Gastroesophageal sphincter (tissue), 4 donors: ENCODE data around the gene TBC1D20. TPM values are rescaled to one million over a fixed set of nuclear protein-coding genes. Genes with fewer than 3 reads are reported as not detected.
"Not testable (repeated sequence)": the region's sequence is repeated elsewhere in the genome, so short reads cannot be mapped to it uniquely, and the experiment has no call there.

Experiments
- ATAC-seq: fragments of 150-250 bp; one replicate; pipeline ENCODE4 v1.9.1; 2016; ENCODE audit warnings: mild to moderate bottlenecking, moderate library complexity
- H3K27ac ChIP-seq, 4 donors: fragments of 200-600 bp; sonication (generic) in 3 of 4; 1 replicate in 3 of 4; 2 replicates in 1 of 4; pipeline ENCODE4 v1.5.1; 2016 to 2019
- H3K27me3 ChIP-seq: fragments of 200-600 bp; sonication (generic); one replicate; pipeline ENCODE4 v1.5.1; 2019
- H3K36me3 ChIP-seq, 2 donors: fragments of 200-600 bp; sonication (generic); one replicate each; pipeline ENCODE4 v1.5.1; 2019; ENCODE audit warnings: control low read depth in 1 of 2
- H3K4me1 ChIP-seq, 3 donors: fragments of 200-600 bp; sonication (generic); 1 replicate in 2 of 3; 2 replicates in 1 of 3; pipeline ENCODE4 v1.5.1; 2016 to 2019; ENCODE audit warnings: control low read depth in 2 of 3
- H3K4me3 ChIP-seq, 2 donors: fragments of 200-600 bp; sonication (generic); one replicate each; pipeline ENCODE4 v1.5.1; 2019; ENCODE audit warnings: mild to moderate bottlenecking in 1 of 2, moderate library complexity in 1 of 2
- H3K9me3 ChIP-seq, 3 donors: fragments of 200-600 bp; sonication (generic); one replicate each; pipeline ENCODE4 v1.5.1; 2017 to 2019; ENCODE audit warnings: control low read depth in 2 of 3
- CTCF ChIP-seq, 4 experiments: fragments of 200-600 bp in 2 of 4; fragments of 450-650 bp in 2 of 4; sonication (generic) in 1 of 4; IDR thresholded peaks; one replicate each; pipeline ENCODE4 v1.5.1; 2017 to 2019; ENCODE audit warnings: antibody characterized with exemption in 4 of 4, mild to moderate bottlenecking in 2 of 4, moderate library complexity in 2 of 4
- EP300 ChIP-seq: sonication (generic); formaldehyde crosslinking; IDR thresholded peaks from one replicate; pipeline ENCODE4 v1.6.1; 2017; ENCODE audit warnings: antibody characterized with exemption, mild to moderate bottlenecking
- POLR2A ChIP-seq, 2 donors: fragments of 450-650 bp; IDR thresholded peaks; one replicate each; pipeline ENCODE4 v1.6.1; 2017; ENCODE audit warnings: antibody characterized with exemption in 2 of 2, mild to moderate bottlenecking in 2 of 2, moderate library complexity in 1 of 2
- POLR2AphosphoS5 ChIP-seq: sonication (generic); formaldehyde crosslinking; IDR thresholded peaks from one replicate; pipeline ENCODE4 v1.6.1; 2017; ENCODE audit warnings: antibody characterized with exemption
- WGBS, 2 donors: methylation state at CpG; one replicate each; pipeline ENCODE4 v1.1.5; 2018; ENCODE audit warnings: low coverage in 1 of 2; 5-methylcytosine and 5-hydroxymethylcytosine counted together
- total RNA-seq, 4 donors: library from RNA; depleted of rRNA; stranded (reverse); fragments of >200 nt; gene quantifications; one replicate each; pipeline ENCODE4 v1.1.0, GENCODE V29; 2016

Gene TBC1D20
- total RNA-seq, 4 donors from 2014 or later = 39.6 to 51.2 (median 39.9) TPM

DNA sequence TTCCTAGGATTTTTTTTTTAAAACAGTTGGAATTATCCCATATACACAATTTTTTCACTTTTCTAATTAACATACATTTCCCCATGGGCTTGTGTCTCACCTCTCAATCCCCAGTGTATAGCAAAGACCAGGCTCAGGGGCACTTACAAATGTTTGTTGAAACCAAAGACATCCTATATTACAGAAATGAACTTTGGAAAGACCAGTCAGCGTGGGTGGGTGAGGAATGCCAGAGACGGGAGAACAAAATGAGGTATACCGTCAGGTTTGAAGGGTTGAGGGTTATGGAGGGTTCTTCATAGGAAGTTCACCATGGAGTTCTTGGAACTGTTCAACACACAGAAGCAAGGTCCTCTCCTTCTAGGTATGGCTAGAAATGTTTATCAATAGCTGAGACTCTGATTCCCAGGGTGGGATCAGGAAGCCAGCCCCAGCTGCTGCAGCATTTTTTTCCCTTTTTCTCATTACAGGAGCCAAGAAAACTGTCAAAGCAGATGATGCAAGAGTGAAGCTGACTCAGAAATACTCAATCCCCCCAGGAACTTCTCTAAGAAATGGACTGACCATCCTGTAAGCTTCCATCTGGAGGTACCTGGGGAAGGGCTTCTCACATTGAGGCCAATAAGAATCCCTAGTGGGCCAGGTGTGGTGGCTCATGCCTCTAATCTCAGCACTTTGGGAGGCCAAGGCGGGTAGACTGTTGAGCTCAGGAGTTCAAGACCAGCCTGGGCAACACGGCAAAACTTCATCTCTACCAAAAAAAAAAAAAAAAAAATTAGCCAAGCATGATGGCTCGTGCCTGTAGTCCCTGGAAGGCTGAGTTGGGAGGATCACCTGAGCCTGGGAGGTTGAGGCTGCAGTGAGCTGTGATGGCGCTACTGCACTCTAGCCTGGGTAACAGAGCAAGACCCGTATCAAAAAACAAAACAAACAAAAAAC lies 15.9 kb upstream of the TBC1D20 start:
- no peak overlapping the region for H3K4me3 ChIP-seq
- no peaks in the 10 kb centered on the region for H3K27me3 ChIP-seq
- H3K4me1 ChIP-seq = peaks cover 0 to 21% (median 0%) of the 10 kb centered on the region in 3 donors
- TF ChIP-seq POLR2AphosphoS5 = no peak
- no peak for TF ChIP-seq EP300
- TF ChIP-seq POLR2A (IDR thresholded peaks at IDR 0.05) = no peak
- no peak for TF ChIP-seq CTCF (IDR thresholded peaks at IDR 0.05)
- no peak overlapping the region for H3K27ac ChIP-seq
- ATAC-seq = no peak
- peaks cover 0 to 40% of the 10 kb centered on the region in 2 donors for H3K36me3 ChIP-seq
- H3K9me3 ChIP-seq = no peaks in the 10 kb centered on the region
- 77 to 80% methylated on average over 6 of the region's 8 CpGs for whole genome bisulfite sequencing, 2 donors

GRCh38 chr20:476561-477249 lies 14.4 kb upstream of the TBC1D20 start:
- ATAC-seq, H3K27me3 ChIP-seq, H3K27ac ChIP-seq, H3K9me3 ChIP-seq, H3K4me3 ChIP-seq: not testable (repeated sequence)
- Histone ChIP-seq H3K36me3 (peaks cover 0 to 24% of the 10 kb centered on the region in 2 donors), H3K4me1 (peaks cover 0 to 21% (median 0%) of the 10 kb centered on the region in 3 donors)
- 94% methylated on average over 6 of the region's 6 CpGs; no CpG with 5 or more reads in 1 of the 2 donors for WGBS, 2 donors

GRCh38 chr20:475463-476357 lies 13.4 kb upstream of the TBC1D20 start:
- Histone ChIP-seq H3K27me3 (no peaks in the 10 kb centered on the region), H3K36me3 (peaks cover 0 to 14% of the 10 kb centered on the region in 2 donors), H3K4me1 (peaks cover 0 to 21% (median 0%) of the 10 kb centered on the region in 3 donors), H3K27ac (no peak overlapping the region), H3K9me3 (no peaks in the 10 kb centered on the region), H3K4me3 (no peak overlapping the region)
- peak; percentile 70 for ATAC-seq
- TF ChIP-seq CTCF (IDR thresholded peaks at IDR 0.05) (no peak), EP300 (no peak)
- 20 to 73% methylated on average over 2 to 6 of the region's 6 CpGs for WGBS, 2 donors

- Histone ChIP-seq H3K27ac (no peak overlapping the region), H3K4me1 (peaks cover 0 to 21% (median 0%) of the 10 kb centered on the region in 3 donors), H3K36me3 (peaks cover 0 to 14% of the 10 kb centered on the region in 2 donors), H3K4me3 (no peak overlapping the region), H3K9me3 (no peaks in the 10 kb centered on the region), H3K27me3 (no peaks in the 10 kb centered on the region)
- 52 to 68% methylated on average over 2 of the region's 2 CpGs for WGBS, 2 donors
- ATAC-seq = no peak
- no peak for TF ChIP-seq POLR2A (IDR thresholded peaks at IDR 0.05)
- TF ChIP-seq POLR2AphosphoS5 = no peak
- no peak for TF ChIP-seq CTCF (IDR thresholded peaks at IDR 0.05)
- TF ChIP-seq EP300 = no peak
Observed at GRCh38 chr20:474581-474980, 12.2 kb upstream of the TBC1D20 start.

DNA sequence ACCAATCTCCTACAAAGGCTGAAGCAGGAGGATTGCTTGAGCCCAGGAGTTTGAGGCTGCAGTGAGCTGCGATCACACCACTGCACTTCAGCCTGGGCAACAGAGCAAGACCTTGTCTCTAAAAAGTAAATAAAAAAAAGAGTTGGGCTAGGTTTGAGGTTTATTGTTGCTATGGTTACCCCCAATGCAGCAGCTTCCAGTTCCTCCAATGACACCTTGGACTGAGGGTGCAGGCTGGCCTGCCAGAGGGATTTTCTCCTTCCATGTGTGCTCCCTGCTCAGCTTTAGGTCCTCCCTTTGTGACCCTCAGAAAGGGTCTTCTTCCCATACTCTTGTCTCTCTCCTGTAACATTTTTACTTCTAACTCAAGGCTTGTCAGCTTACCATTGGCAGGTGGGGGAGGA lies 10.6 kb upstream of the TBC1D20 start:
- Histone ChIP-seq H3K27me3 (peaks cover 8% of the 10 kb centered on the region), H3K9me3 (no peaks in the 10 kb centered on the region), H3K4me3 (no peak overlapping the region), H3K27ac (no peak overlapping the region), H3K36me3 (peaks cover 0 to 10% of the 10 kb centered on the region in 2 donors), H3K4me1 (peaks cover 0 to 11% (median 0%) of the 10 kb centered on the region in 3 donors)
- 88 to 100% methylated on average over 1 of the region's 1 CpG for WGBS, 2 donors
- TF ChIP-seq POLR2AphosphoS5 = no peak
- TF ChIP-seq POLR2A (IDR thresholded peaks at IDR 0.05) = no peak
- TF ChIP-seq EP300 = no peak
- no peak for TF ChIP-seq CTCF (IDR thresholded peaks at IDR 0.05)
- no peak for ATAC-seq
